ENCODE data around the gene BCL3. TPM values are rescaled to one million over a fixed set of nuclear protein-coding genes. Genes with fewer than 3 reads are reported as not detected.
A peak's percentile ranks its signal among the peaks of the same experiment; 100 is the strongest.
"Not testable (repeated sequence)": the region's sequence is repeated elsewhere in the genome, so short reads cannot be mapped to it uniquely, and the experiment has no call there.

The BCL3 gene
- polyA plus RNA-seq, 6 donors from 2014 or later: 8.2 to 17.4 (median 14.1) TPM

DNA sequence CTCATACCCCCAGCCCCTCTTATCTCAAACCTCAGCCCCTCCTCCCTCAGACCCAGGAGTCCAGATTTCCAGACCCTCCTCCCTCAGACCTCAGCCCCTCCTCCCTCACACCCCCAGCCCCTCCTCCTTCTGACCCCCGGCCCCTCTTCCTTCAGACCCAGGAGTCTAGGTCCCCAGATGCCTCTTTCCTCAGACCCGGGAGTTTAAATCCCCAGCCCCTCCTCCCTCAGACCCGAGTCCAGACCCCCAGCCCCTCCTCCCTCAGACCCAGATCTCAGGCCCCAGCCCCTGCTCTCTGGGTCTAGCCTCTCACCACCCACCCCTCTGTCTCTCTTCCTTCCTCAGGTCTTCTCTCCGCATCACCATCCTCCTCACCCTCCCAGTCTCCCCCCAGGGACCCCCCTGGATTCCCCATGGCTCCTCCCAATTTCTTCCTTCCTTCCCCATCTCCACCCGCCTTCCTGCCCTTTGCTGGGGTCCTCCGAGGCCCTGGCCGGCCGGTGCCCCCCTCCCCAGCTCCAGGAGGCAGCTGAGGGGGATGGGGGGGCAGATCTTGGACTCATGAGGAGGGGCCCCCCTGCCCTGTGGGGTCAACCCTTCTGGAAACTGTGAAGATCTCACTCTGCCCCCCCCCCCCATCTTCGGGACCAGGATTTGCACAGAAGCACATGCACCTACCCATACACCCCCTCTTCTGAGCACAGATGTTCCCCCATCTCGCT is 10.7 kb downstream of the BCL3 start:
- peak overlapping the region in 4 of 6 donors; percentile 38 to 71 (median 50) for H3K27ac Mint-ChIP-seq
- peaks cover 15 to 49% (median 16%) of the 10 kb centered on the region in 3 donors for H3K4me1 Mint-ChIP-seq
- H3K4me3 Mint-ChIP-seq: no peak overlapping the region
- H3K9me3 Mint-ChIP-seq: no peaks in the 10 kb centered on the region
- H3K27me3 Mint-ChIP-seq: no peaks in the 10 kb centered on the region
- no peak for DNase-seq
- H3K36me3 Mint-ChIP-seq: peaks cover 0 to 6% of the 10 kb centered on the region in 2 donors
- no peak for ATAC-seq (ENCODE audit: low read depth in 2 of 2)

DNA sequence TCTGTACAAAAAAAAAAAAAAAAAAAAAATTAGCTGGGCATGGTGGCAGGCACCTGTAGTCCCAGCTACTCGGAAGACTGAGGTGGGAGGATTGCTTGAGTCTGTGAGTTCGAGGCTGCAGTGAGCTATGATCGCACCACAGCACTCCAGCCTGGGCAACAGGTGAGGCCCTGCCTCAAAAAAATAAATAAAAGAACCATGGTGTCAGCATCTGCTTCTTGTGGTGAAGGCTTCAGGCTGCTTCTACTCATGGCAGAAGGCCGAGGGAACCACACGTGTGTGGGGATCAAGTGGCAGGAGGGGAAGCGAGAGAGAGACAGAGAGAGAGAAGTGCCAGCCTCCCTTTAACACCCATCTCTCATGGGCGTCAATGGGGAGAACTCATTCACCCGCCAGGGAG is 13.5 kb downstream of the BCL3 start:
- Mint-ChIP-seq H3K36me3 (peaks cover 0 to 6% of the 10 kb centered on the region in 2 donors), H3K9me3 (peaks cover 0 to 1% (median 0%) of the 10 kb centered on the region in 7 donors), H3K4me1 (peaks cover 4 to 31% (median 6%) of the 10 kb centered on the region in 3 donors), H3K27me3 (no peaks in the 10 kb centered on the region), H3K27ac (peak overlapping the region in 1 of 6 donors; percentile 54), H3K4me3 (no peak overlapping the region)
- no peak for DNase-seq
- peak in 1 of 2 donors; percentile 21 for ATAC-seq (ENCODE audit: low read depth in 2 of 2)

DNA sequence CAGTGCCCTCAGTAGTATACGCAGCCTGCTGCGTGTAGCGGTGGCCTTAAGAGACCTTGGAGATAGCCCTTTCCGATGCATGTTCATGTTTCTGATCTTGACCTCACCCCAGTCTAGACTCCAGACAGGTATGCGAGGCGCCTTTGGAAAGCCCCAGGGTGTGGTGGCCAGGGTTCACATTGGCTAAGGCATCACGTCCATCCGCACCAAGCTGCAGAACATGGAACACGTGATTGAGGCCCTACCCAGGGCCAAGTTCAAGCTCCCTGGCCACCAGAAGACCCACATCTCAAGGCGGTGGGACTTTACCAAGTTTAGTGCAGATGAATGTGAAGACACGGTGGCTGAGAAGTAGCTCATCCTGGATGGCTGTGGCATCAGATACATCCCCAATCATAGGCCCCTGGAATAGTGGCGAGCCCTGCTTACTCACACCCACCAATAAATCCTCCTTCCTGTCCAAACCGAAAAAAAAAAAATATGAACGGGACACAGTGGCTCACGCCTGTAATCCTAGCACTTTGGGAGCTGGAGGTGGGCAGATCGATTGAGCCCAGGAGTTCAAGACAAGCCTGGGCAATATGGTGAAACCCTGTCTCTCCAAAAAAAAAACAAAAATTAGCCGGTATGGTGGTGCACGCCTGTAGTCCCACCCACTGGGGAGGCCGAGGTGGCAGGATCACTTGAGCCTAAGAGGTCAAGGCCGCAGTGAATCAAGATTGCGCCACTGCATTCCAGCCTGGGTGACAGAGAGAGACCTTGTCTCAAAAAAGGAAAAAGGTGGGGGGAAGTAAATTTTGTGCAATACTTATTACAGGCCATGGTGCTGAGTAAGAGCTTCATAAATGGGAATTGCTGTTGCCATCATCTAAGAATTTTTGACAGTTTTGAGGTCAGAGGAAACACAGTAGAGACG is 16.8 kb downstream of the BCL3 start:
- Mint-ChIP-seq H3K4me3 (no peak overlapping the region), H3K9me3 (peaks cover 0 to 3% (median 0%) of the 10 kb centered on the region in 7 donors), H3K36me3 (no peaks in the 10 kb centered on the region), H3K27ac (peak overlapping the region in 1 of 6 donors; percentile 52), H3K27me3 (no peaks in the 10 kb centered on the region), H3K4me1 (peaks cover 8 to 46% (median 26%) of the 10 kb centered on the region in 3 donors)
- DNase-seq (no peak), ATAC-seq (ENCODE audit: low read depth in 2 of 2) (no peak)

DNA sequence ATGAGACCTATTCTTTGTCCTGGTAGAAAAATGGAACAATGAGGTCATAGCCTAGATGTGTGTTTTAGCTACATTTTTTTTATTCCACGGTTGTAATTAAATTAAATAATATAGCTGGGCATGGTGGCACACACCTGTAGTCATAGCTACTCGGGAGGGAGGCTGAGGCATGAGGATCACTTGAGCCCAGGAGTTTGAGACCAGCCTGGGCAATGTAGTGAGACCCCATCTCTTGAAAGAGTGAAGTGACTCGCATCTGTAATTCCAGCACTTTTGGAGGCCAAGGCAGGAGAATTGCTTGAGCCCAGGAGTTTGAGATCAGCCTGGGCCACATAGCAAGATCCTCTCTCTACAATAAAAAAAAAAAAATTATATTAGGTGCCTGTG is 17.4 kb downstream of the BCL3 start:
- Mint-ChIP-seq H3K9me3 (peaks cover 0 to 3% (median 0%) of the 10 kb centered on the region in 7 donors), H3K4me3 (no peak overlapping the region), H3K4me1 (peaks cover 8 to 46% (median 31%) of the 10 kb centered on the region in 3 donors), H3K27me3 (no peaks in the 10 kb centered on the region), H3K36me3 (no peaks in the 10 kb centered on the region), H3K27ac (peak overlapping the region in 1 of 6 donors; percentile 24)
- ATAC-seq (ENCODE audit: low read depth in 2 of 2) (no peak), DNase-seq (no peak)

DNA sequence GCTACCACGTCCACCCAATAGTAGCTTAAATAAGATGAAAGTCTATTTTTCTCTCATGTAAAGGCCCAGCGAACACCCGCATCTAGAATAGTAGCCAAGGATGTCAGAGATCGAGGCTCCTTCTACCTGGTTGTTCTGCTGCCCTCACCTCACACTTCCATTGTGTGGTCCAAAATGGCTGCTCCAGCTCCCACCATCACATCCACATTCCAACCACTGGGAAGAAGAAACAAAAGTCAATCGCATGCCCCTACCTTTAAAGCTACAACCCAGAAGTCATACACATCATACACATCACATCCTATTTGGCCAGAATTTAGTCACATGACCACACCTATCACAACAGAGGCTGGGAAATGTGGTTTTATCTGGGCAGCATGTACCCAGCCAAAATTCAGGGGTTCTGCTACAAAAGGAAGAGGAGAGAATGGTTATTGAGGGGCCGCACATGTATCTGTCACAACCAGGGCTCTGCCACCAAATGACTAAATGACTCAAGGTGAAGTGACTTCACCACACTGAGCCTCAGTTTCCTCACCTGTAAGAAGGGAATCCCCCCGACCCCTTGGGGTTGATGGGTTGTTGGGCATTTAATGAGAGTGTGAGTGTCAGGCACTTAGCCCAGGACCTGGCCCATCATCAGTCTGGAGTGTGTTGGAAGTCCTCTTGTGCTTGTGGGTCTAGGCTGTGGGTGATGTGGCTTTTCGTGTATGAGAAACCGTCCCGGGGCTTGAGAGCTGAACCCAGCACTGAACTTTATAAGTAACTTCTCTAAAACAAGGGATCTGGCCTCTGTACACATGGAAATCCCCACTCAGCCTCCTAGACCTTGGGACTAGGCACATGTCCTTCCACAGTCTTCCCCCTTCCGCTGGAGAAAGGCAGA is 19.0 kb downstream of the BCL3 start:
- H3K9me3 Mint-ChIP-seq: peaks cover 0 to 3% (median 0%) of the 10 kb centered on the region in 7 donors
- no peak for DNase-seq
- H3K27ac Mint-ChIP-seq: peak overlapping the region in 2 of 6 donors; percentile 12 to 67
- H3K4me3 Mint-ChIP-seq: no peak overlapping the region
- H3K4me1 Mint-ChIP-seq: peaks cover 12 to 41% (median 32%) of the 10 kb centered on the region in 3 donors
- ATAC-seq (ENCODE audit: low read depth in 2 of 2): no peak
- no peaks in the 10 kb centered on the region for H3K27me3 Mint-ChIP-seq
- no peaks in the 10 kb centered on the region for H3K36me3 Mint-ChIP-seq

DNA sequence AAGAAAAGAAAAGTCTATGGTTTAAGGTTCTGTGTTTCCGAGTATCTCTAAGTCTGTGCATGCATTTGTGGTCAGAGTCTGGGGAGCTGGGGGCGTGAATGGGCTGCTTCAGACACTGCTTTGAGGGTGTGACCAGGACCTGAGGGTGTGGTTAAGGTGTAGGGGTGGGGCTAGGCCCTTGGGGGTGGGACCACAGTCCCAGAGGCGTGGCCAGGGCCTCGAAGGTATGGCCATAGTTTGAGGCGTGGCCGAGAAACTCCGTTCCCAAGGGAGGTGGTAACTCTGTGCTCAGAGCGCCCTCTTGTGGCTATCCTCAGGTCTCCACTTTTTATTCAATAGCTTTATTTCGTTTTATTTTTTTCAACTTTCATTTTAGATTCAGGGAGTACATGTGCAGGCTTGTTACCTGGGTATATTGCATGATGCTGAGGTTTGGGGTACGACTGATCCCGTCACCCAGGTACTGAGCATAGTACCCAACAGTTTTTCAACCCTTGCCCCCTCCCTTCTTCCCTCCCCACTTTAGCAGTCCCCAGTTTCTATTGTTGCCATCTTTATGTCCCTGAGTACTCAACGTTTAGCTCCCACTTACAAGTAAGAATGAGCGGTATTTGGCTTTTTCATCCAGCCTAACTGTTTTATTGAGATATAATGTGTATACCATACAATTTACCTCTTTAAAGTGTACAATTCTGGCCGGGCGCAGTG is 22.2 kb downstream of the BCL3 start:
- DNase-seq (peak; percentile 98), ATAC-seq (ENCODE audit: low read depth in 2 of 2) (peak; percentile 97 to 98)

GRCh38 chr19:44772144-44772543 is 23.6 kb downstream of the BCL3 start:
- H3K27me3 Mint-ChIP-seq; H3K36me3 Mint-ChIP-seq; H3K4me3 Mint-ChIP-seq; H3K27ac Mint-ChIP-seq; ATAC-seq (ENCODE audit: low read depth in 2 of 2); DNase-seq; H3K9me3 Mint-ChIP-seq: not testable (repeated sequence)
- H3K4me1 Mint-ChIP-seq: peaks cover 8 to 32% (median 25%) of the 10 kb centered on the region in 3 donors

More for the DNA sequence above, 22.2 kb downstream of the BCL3 start:
- peaks cover 8 to 32% (median 26%) of the 10 kb centered on the region in 3 donors for H3K4me1 Mint-ChIP-seq
- H3K4me3 Mint-ChIP-seq: peak overlapping the region; percentile 10 to 84 (median 75)
- H3K27me3 Mint-ChIP-seq: no peaks in the 10 kb centered on the region
- peak overlapping the region; percentile 65 to 98 (median 96) for H3K27ac Mint-ChIP-seq
- peaks cover 0 to 3% (median 0%) of the 10 kb centered on the region in 7 donors for H3K9me3 Mint-ChIP-seq
- H3K36me3 Mint-ChIP-seq: no peaks in the 10 kb centered on the region

DNA sequence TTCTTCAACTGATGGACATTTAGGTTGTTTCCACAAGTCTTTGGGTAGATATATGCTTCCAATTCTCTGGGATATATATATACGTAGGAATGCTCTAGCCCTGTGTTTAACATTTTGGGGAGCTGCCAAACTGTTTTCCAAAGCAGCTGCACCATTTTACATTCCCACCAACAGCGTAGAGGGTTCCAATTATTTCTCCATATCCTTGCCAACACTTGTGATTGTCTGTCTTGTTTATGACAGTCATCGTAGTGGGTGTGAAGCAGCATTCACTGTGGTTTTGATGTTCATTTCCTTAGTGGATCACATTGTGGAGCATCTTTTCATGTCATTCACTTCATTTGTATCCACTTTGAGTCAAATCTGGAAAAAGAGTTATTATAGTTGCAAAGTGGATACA is 24.5 kb downstream of the BCL3 start:
- Mint-ChIP-seq H3K4me3 (no peak overlapping the region), H3K36me3 (no peaks in the 10 kb centered on the region), H3K27me3 (no peaks in the 10 kb centered on the region), H3K27ac (no peak overlapping the region), H3K4me1 (peaks cover 8 to 24% (median 17%) of the 10 kb centered on the region in 3 donors), H3K9me3 (peaks cover 0 to 2% (median 0%) of the 10 kb centered on the region in 7 donors)
- DNase-seq (no peak), ATAC-seq (ENCODE audit: low read depth in 2 of 2) (no peak)

GRCh38 chr19:44775676-44776240 is 27.2 kb downstream of the BCL3 start:
- Mint-ChIP-seq H3K9me3 (no peaks in the 10 kb centered on the region), H3K36me3 (no peaks in the 10 kb centered on the region), H3K27ac (no peak overlapping the region), H3K27me3 (peaks cover 0 to 7% (median 5%) of the 10 kb centered on the region in 3 donors), H3K4me1 (peaks cover 2 to 7% (median 4%) of the 10 kb centered on the region in 3 donors), H3K4me3 (peak overlapping the region in 1 of 8 donors; percentile 29)
- ATAC-seq (ENCODE audit: low read depth in 2 of 2) (no peak), DNase-seq (no peak)

GRCh38 chr19:44776402-44777096 is 28.0 kb downstream of the BCL3 start:
- no peaks in the 10 kb centered on the region for H3K36me3 Mint-ChIP-seq

GRCh38 chr19:44777715-44778347 is 29.3 kb downstream of the BCL3 start, which contains the start of gene CBLC:
Gene CBLC (plus strand): TSS chr19:44777890. CDS start chr19:44777932, 42 bp downstream.
- no peak for ATAC-seq (ENCODE audit: low read depth in 2 of 2)
- DNase-seq: no peak
- Mint-ChIP-seq H3K27ac (peak within 1 kb of the TSS in 1 of 6 donors; percentile 49), H3K9me3 (no peaks in the 10 kb centered on the region), H3K4me3 (peak within 1 kb of the TSS in 2 of 8 donors; percentile 35 to 37), H3K27me3 (peaks cover 0 to 11% (median 5%) of the 10 kb centered on the region in 3 donors), H3K36me3 (no peaks in the 10 kb centered on the region), H3K4me1 (peaks cover 0 to 4% (median 2%) of the 10 kb centered on the region in 3 donors)

More at GRCh38 chr19:44776402-44777096, 28.0 kb downstream of the BCL3 start:
- peaks cover 0 to 4% (median 3%) of the 10 kb centered on the region in 3 donors for H3K4me1 Mint-ChIP-seq
- DNase-seq (no peak), ATAC-seq (ENCODE audit: low read depth in 2 of 2) (no peak)
- H3K4me3 Mint-ChIP-seq: peak overlapping the region in 1 of 8 donors; percentile 37
- H3K27ac Mint-ChIP-seq: no peak overlapping the region
- no peaks in the 10 kb centered on the region for H3K9me3 Mint-ChIP-seq
- peaks cover 0 to 7% (median 5%) of the 10 kb centered on the region in 3 donors for H3K27me3 Mint-ChIP-seq

All from naive B cell (primary cell).